Germinal center (tissue), 1 donor: ENCODE results near the gene CYS1.
"Not testable (repeated sequence)": the region's sequence is repeated elsewhere in the genome, so short reads cannot be mapped to it uniquely, and the experiment has no call there.

Experiments used
- DNase-seq: peaks from one replicate; pipeline ENCODE4 v3.0.0; 2012; ENCODE audit warnings: mixed read lengths, low spot score

Gene CYS1, protein sequence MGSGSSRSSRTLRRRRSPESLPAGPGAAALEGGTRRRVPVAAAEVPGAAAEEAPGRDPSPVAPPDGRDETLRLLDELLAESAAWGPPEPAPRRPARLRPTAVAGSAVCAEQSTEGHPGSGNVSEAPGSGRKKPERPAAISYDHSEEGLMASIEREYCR

GRCh38 chr2:10079870-10080535 is at the start of gene CYS1:
CYS1 (minus strand) TSS chr2:10080411; CDS start chr2:10080223, 188 bp downstream.
- DNase-seq: peak; percentile 65

DNA sequence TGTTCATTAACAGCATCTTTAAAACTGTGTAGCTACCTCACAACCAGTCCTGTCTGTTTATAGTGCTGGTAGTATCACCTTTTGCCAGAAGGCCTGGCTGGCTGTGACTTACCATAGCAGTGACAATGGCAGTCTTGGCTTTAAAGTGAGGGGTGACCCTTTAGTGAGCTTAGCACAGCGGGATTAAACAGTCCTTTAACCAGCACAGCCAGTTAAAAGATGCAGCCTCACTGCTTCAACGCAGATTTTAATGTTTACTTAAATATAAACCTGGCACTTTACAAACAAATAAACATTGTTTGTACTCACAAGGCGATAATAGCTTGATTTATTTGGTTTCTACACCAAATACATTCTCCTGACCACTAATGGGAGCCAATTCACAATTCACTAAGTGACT is 49.3 kb upstream of the CYS1 start:
- no peak for DNase-seq

DNA sequence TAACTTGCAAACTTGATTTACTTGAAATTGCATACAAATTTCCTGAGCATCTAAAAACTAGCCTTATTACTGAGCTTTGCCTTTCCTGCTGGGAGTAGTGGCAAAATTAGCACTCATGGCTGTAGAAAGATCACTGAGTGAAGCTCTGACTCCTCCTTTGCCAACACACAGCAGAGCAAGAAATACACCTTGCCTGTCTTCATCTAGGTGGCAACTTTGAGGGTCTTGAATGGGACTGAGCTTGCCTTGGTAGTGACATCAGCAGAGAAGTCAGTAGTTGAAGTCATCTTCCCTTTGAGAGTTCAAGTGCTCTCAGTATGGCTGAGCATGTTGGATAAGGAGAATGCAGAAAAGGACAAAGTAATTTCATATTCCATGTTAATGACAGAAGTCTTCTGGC is 48.2 kb upstream of the CYS1 start:
- DNase-seq: no peak

- no peak for DNase-seq
Measured at GRCh38 chr2:10126632-10127026, 46.4 kb upstream of the CYS1 start.

DNA sequence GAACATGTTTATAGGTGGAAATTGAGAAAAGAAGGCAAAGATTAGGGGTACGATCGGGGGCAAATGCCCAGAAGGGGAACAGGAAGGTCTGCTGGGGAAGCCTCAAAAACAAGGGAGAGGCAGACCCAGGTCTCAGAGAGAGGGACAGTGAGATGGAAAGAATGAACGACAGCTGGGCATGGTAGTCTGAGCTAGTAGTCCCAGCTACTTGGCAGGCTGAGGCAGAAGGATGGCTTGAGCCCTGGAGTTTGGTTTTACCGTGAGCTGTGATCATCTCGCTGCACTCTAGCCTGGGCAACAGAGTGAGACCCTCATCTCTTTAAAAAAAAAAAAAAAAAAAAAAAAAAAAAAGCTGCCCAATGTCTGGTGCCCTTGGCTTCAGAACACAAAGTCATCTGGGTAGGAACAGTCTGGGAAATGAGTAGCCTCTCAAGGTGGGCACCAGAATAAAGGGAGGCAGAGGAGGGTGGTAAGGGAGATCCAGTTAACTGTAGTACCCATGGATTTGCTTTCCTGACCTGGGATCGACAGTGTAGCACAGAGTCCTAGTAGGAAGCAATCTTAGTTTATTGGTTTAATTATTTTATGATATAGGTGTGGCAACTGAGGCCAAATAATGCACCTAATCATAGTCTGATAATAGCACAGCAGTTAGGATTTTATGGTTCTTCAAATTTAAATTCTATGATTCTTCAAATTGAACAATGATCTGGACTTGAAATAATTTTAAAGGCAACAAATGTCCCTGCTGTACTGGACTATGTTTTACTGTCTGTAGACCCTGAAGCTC is 45.8 kb upstream of the CYS1 start:
- no peak for DNase-seq

DNA sequence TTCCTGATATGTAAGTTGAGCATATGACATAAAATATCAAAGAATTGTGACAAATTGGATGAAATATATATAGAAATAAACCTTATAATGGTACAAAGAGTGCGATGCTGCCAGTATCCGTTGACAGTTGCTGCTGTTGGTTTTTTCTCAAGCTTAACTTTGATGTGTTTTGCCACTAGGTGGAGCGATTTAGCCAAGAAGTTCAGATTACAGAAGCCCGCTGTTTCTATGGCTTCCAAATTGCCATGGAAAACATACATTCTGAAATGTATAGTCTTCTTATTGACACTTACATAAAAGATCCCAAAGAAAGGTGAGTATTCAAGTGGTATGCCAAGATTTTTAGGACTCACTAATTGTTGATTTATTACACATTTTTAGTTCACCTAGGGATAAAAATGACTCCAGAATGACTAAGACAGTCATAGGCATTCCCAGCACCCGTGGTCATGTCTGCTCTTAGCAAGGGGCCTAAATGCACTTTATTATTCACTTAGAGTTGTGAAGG is 44.4 kb upstream of the CYS1 start:
- peak; percentile 57 for DNase-seq

GRCh38 chr2:10123281-10123680 is 43.1 kb upstream of the CYS1 start:
- no peak for DNase-seq

DNA sequence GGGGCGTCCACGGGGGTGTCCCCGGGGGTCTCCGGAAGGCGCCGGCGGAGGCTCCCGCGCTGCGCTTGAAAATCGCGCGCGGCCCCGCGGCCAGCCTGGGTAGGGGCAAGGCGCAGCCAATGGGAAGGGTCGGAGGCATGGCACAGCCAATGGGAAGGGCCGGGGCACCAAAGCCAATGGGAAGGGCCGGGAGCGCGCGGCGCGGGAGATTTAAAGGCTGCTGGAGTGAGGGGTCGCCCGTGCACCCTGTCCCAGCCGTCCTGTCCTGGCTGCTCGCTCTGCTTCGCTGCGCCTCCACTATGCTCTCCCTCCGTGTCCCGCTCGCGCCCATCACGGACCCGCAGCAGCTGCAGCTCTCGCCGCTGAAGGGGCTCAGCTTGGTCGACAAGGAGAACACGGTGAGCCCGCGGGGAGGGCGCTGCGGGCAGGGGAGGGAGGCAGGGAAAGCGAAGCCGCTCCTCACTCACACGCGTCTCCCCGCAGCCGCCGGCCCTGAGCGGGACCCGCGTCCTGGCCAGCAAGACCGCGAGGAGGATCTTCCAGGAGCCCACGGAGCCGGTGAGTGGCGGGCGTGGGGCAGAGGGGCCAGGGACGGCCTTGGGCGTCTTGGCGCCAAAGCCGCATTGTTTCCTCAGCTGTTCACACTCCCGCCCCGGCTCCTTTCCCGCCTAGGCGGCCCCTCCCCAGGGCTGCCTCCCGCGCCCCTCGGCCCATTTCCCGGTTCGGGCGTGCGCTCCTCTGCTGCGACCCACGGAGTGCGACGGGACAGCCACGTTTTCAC is 42.5 kb upstream of the CYS1 start, which contains the start of gene RRM2:
Gene RRM2 (plus strand): TSS at position 240 of the 781 bp plus-strand sequence. CDS start 60 bp downstream, at position 300.
- DNase-seq: peak; percentile 98

DNA sequence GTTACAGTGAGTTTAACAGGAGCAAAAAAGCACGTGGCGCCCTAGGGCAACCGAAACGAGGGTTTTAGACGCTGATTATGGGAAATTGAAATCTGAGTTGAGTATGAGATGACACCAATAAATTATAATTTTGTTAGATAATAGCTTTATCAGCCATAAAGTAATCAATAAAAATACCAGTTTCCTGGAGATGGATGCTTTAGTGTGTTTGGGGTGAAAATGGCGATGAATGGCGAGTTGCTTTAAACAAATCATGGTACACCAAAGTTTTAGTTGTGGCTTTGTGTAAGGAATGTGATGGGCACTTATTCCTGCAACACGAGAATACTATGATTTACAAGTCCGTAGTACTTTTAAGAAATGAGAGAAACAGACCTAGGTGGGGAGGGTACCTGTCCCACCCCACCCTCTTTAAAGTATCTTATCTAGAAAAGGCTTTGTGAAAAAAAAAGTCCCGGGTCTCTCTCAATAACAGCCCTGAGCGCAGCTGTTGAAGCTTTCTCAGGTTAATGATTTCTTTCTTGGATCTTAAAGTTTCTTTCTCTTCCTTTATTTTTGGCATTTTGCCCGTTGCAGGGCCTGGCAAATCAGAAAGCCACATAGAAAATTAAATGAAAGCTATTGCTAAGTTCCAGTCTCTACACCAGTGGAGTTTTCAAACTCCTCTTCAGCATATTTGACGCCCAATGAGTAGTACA is 40.8 kb upstream of the CYS1 start:
- no peak for DNase-seq

DNA sequence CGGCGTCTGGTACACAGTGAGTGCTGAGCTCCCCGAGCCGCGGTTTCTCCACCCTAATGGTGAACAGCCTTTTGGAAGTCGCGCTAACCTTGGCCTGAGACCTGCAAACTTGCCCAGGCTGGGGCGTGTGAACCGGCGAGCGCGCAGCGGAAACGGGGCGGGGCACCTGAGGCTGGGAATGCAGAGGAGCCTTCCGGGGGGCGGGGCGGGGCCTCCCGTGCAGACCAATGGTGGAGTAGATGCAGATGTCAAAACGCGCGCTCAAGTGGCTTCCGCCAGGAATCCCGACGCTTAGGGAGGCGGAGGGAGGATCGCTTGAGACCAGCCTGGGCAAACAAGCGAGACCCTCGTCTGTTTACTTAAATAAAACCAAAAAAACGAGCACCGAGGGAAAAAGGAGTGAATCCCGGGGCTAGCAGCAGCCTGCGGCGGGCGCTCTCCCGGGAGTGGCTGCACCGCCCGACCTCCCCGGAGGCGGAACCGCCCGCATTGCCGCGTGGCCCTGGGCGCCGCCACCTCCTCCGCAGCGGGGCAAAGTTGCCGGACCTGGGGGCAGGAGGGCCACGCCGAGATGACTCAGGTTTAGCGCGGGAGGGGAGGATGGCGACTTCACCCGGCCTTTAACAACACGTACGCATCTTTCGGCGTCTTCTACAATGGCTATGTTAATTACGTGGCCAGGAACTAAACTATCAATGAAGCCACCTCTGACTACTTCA is 40.1 kb upstream of the CYS1 start:
- DNase-seq: peak; percentile 95

DNA sequence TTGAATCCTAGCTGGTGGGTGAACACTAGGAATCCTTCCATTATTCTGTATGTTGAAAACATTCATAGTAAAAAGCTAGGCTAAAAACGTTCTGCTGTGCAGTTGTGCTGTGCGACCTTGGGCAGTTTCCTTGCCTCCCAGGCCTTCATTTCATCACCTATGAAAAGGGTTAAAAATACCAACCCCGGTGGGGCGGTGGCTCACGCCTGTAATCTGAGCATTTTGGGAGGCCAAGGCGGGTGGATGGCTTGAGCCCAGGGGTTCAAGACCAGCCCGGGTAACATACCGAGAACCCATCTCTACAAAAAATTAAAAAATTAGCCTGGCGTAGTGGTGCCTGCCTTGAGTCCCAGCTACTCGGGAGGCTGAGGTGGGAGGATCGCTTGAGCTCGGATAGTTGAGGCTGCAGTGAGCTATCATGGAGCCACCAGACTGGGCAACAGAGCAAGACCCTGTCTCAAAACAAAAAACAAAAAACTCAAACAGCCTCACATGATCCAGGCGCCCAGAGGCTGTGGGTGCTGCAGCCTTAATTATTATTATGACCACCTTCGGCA is 39.5 kb upstream of the CYS1 start:
- no peak for DNase-seq

DNA sequence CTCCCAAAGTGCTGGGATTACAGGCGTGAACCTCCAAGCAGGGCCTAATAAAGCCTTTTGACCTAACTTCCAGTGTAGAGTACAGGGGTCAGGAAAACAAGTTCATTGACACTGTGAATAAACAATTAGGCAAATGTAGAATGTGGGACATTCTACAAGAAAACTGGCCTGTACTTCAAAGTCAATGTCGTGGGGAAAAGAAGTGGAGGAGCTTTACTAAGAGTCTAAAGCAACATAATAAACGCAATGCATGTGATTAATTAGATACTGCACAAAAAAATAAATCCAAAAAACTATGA is 38.8 kb upstream of the CYS1 start:
- no peak for DNase-seq

GRCh38 chr2:10109311-10109710 is 29.1 kb upstream of the CYS1 start:
- no peak for DNase-seq

- DNase-seq: not testable (repeated sequence)
Measured at GRCh38 chr2:10104906-10105305, 24.7 kb upstream of the CYS1 start.

DNA sequence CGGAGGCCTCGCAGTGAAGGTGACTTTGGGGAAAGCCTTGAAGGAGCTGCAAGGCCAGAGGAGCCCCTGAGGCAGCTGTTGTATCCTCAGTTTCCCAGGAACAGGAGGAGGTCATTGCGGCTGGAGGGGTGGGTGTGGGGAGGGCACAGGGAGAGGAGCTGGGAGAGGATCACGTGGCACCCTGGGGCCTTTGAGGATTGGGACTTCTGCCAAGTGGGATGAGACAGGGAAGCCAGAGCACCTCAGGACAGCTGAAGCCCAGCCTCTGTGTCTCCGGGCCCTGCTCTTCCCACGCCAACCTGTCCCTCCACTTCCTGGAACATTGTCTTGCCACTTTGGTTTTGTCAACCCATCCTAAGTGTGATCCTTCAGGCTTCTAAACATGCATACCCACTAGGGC is 23.0 kb upstream of the CYS1 start:
- DNase-seq: no peak

DNA sequence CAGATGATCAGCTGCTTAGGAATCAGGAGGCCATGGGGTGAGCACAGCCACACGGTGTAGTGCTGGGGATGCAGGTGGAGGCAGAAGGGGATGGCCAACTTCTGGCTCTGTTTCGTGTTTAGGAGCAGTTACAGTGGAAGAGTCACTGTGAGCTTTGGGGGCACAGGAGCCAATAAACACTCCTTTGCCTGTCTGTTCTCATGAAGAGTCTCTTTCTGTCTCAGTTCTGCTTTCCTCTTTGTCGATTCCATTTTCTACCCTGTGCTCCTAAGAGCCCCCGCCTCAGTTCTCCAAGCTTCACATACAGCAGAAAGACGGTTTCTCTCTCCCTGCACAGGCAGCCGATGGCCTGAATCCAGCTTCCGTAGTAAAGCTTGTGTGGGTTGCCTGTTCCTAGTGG is 21.3 kb upstream of the CYS1 start:
- no peak for DNase-seq

DNA sequence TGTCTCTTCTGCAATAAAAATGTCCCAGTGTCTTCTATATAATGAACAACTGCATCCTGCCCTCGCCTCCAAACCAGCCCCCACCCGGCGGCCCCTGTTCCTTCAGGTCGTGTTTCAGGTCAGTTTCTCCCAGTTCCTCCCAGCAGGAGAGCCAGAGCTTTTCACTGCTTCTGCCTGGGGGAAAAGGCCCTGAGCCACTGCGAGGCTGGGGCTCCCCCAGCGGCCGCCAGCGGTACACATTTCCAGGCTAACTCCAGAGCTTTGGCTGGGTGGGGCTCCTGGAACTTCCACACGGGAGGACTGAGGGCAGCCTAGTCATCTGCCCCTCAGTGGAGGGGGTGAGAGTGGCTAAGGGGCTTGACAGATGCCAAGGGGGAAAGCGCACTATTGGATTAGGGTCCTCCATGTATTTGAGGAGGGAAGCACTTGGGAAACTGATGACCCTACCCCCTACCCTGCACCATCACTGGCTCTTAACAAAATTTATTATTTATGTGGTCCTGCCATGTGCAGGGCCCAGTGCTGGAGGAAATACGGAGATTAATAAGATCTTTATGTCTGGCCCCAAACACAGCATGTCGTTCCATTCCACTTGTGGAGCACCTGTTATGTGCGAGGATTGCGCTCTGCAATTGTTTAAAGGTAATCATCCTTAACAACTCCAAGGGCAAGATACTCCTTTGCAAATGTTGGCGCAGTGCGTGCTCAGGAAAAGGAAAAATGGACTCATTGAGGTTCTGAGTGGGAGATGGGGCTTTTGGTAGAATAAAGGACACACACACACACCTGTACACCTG is 17.3 kb upstream of the CYS1 start:
- peak; percentile 75 for DNase-seq

DNA sequence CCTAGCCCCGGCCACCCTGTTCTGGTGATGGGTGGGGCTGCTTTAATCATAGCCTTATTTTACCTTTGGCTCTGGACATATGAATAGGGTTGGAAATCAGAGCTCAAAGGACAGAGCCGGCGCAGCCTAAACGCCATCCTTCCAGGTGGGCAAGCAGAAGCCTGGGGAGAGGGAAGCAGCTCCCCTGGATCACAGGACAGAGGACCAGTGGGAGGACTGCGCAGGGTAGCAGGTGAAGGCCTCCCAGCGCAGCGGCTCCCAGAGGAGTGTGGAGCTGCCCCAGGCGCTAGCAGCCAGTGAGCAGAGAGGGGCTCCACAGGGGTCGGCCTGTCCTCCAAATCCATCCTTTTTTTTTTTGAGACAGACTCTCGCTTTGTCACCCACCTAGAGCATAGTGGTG is 16.4 kb upstream of the CYS1 start:
- DNase-seq: no peak

GRCh38 chr2:10095175-10095574 is 15.0 kb upstream of the CYS1 start:
- no peak for DNase-seq

- DNase-seq: no peak
Measured at GRCh38 chr2:10094271-10094814, 14.1 kb upstream of the CYS1 start.
